ENCODE results near the gene ARL6.

- TF ChIP-seq CTCF (IDR thresholded peaks at IDR 0.05; ENCODE audit: poor library complexity, severe bottlenecking) (peak; percentile 86), EZH2 (IDR thresholded peaks at IDR 0.05; ENCODE audit: borderline replicate concordance, insufficient read depth, low read length, poor library complexity, severe bottlenecking) (no peak), EP300 (conservative IDR thresholded peaks at IDR 0.05; ENCODE audit: poor library complexity, severe bottlenecking) (no peak), POLR2AphosphoS5 (IDR thresholded peaks at IDR 0.05) (no peak), TAF1 (IDR thresholded peaks at IDR 0.05; ENCODE audit: low read depth) (no peak), MXI1 (conservative IDR thresholded peaks at IDR 0.05; ENCODE audit: poor library complexity, severe bottlenecking) (no peak), REST (IDR thresholded peaks at IDR 0.05; ENCODE audit: borderline replicate concordance) (no peak)
These were observed 29.0 kb downstream of the ARL6 start for GRCh38 chr3:97793420-97794019.

Data from neural cell (in vitro differentiated cells).